Neural cell (in vitro differentiated cells): Measurements from ENCODE around the gene WRAP73. TPM values are rescaled to one million over a fixed set of nuclear protein-coding genes. Genes with fewer than 3 reads are reported as not detected.

Source experiments
- H2AFZ ChIP-seq: fragments of 200-600, 300-800 bp; sonication (generic), shearing (Covaris generic); 2 replicates; pipeline ENCODE4 v1.6.0; 2014; ENCODE audit warnings: low read depth, mild to moderate bottlenecking, antibody characterized with exemption, low read length, moderate library complexity
- H3F3A ChIP-seq: fragments of 200-600 bp; shearing (Covaris generic); 2 replicates; pipeline ENCODE4 v1.6.1; 2016; ENCODE audit warnings: mild to moderate bottlenecking, moderate library complexity, mixed read lengths, antibody characterized with exemption, low read length; ENCODE audit not compliant: insufficient read depth, poor library complexity, severe bottlenecking
- H3K27ac ChIP-seq: fragments of 200-600, 300-800 bp; sonication (generic), shearing (Covaris generic); 2 replicates; pipeline ENCODE4 v1.5.1; 2014; ENCODE audit warnings: mild to moderate bottlenecking, low read length, moderate library complexity
- H3K27me3 ChIP-seq: fragments of 300-800, 200-600 bp; sonication (generic), shearing (Covaris generic); 2 replicates; pipeline ENCODE4 v1.6.0; 2014; ENCODE audit warnings: mild to moderate bottlenecking, low read depth, low read length, moderate library complexity; ENCODE audit not compliant: insufficient read depth
- H3K36me3 ChIP-seq: fragments of 300-800, 200-600 bp; sonication (generic), shearing (Covaris generic); 2 replicates; pipeline ENCODE4 v1.5.1; 2014; ENCODE audit warnings: mild to moderate bottlenecking, antibody characterized with exemption, low read length, moderate library complexity; ENCODE audit not compliant: insufficient read depth
- H3K4me2 ChIP-seq: fragments of 300-800, 200-600 bp; sonication (generic), shearing (Covaris generic); 2 replicates; pipeline ENCODE4 v1.6.0; 2014; ENCODE audit warnings: mild to moderate bottlenecking, low read length
- H3K4me3 ChIP-seq: fragments of 300-800, 200-600 bp; sonication (generic), shearing (Covaris generic); 2 replicates; pipeline ENCODE4 v1.5.1; 2014; ENCODE audit warnings: mild to moderate bottlenecking, low read length, moderate library complexity
- H3K79me2 ChIP-seq: fragments of 200-600 bp; shearing (Covaris generic); replicated peaks from 2 replicates; pipeline ENCODE4 v1.6.0; 2014; ENCODE audit warnings: mild to moderate bottlenecking, low read length, moderate library complexity; ENCODE audit not compliant: insufficient read depth
- H3K9ac ChIP-seq: fragments of 300-800, 200-600 bp; sonication (generic), shearing (Covaris generic); 2 replicates; pipeline ENCODE4 v1.6.1; 2016; ENCODE audit warnings: mild to moderate bottlenecking, low read length, mixed read lengths
- H3K9me2 ChIP-seq: fragments of 200-600 bp; shearing (Covaris generic); 2 replicates; pipeline ENCODE4 v1.6.1; 2016; ENCODE audit warnings: mild to moderate bottlenecking, low read length, mixed read lengths; ENCODE audit not compliant: insufficient read depth
- H3K9me3 ChIP-seq: fragments of 200-600, 300-800 bp; sonication (generic), shearing (Covaris generic); 2 replicates; pipeline ENCODE4 v1.6.1; 2016; ENCODE audit warnings: mild to moderate bottlenecking, mixed run types, low read length, moderate library complexity, mixed read lengths
- H4K20me1 ChIP-seq: fragments of 200-600 bp; shearing (Covaris generic); 2 replicates; pipeline ENCODE4 v1.6.1; 2016; ENCODE audit warnings: mild to moderate bottlenecking, mixed run types; ENCODE audit not compliant: insufficient read depth
- CTCF ChIP-seq: fragments of 450-650 bp; IDR thresholded peaks from 2 replicates; pipeline ENCODE4 v1.5.1; 2014; ENCODE audit warnings: antibody characterized with exemption, mild to moderate bottlenecking, moderate library complexity; ENCODE audit not compliant: poor library complexity, severe bottlenecking
- EP300 ChIP-seq: fragments of 450-650 bp; conservative IDR thresholded peaks from 2 replicates; pipeline ENCODE4 v1.6.1; 2014; ENCODE audit warnings: antibody characterized with exemption, mild to moderate bottlenecking, moderate library complexity; ENCODE audit not compliant: poor library complexity, severe bottlenecking
- EZH2 ChIP-seq: fragments of 200-600, 300-800 bp; shearing (Covaris generic), sonication (generic); IDR thresholded peaks from 2 replicates; pipeline ENCODE4 v1.6.1; 2014; ENCODE audit warnings: antibody characterized with exemption, low read length, borderline replicate concordance, mild to moderate bottlenecking; ENCODE audit not compliant: insufficient read depth, poor library complexity, severe bottlenecking
- MXI1 ChIP-seq: fragments of 450-650 bp; conservative IDR thresholded peaks from 2 replicates; pipeline ENCODE4 v1.6.1; 2014; ENCODE audit warnings: antibody characterized with exemption, mild to moderate bottlenecking; ENCODE audit not compliant: poor library complexity, severe bottlenecking
- POLR2AphosphoS5 ChIP-seq: IDR thresholded peaks from 2 replicates; pipeline ENCODE4 v1.6.1; 2012
- RAD21 ChIP-seq: fragments of 450-650 bp; conservative IDR thresholded peaks from 2 replicates; pipeline ENCODE4 v1.6.1; 2014; ENCODE audit warnings: antibody characterized with exemption, mild to moderate bottlenecking, moderate library complexity
- REST ChIP-seq: IDR thresholded peaks from 2 replicates; pipeline ENCODE4 v1.6.1; 2012; ENCODE audit warnings: borderline replicate concordance
- SMC3 ChIP-seq: fragments of 450-650 bp; conservative IDR thresholded peaks from 2 replicates; pipeline ENCODE4 v1.6.1; 2014; ENCODE audit warnings: antibody characterized with exemption, mild to moderate bottlenecking, moderate library complexity; ENCODE audit not compliant: poor library complexity
- TAF1 ChIP-seq: IDR thresholded peaks from 2 replicates; pipeline ENCODE4 v1.6.1; 2012; ENCODE audit warnings: low read depth
- polyA plus RNA-seq: library from polyadenylated mRNA; depleted of rRNA; stranded (reverse); fragments of >200 nt; gene quantifications from 2 replicates; pipeline ENCODE4 v1.2.3, GENCODE V29; 2014

The WRAP73 gene
- polyA plus RNA-seq, 1 donor from 2014 or later, result 32.9 TPM

- peaks cover 5% of the 10 kb centered on the region for H4K20me1 ChIP-seq
- no peak overlapping the region for H3K27ac ChIP-seq
- H3K4me2 ChIP-seq, result no peak overlapping the region
- H3K27me3 ChIP-seq, result no peaks in the 10 kb centered on the region
- no peak overlapping the region for H3K9ac ChIP-seq
- H2AFZ ChIP-seq, result no peak overlapping the region
- H3F3A ChIP-seq, result no peaks in the 10 kb centered on the region
- TF ChIP-seq SMC3, result no peak
- no peak for TF ChIP-seq POLR2AphosphoS5
- TF ChIP-seq EP300, result no peak
- TF ChIP-seq TAF1, result no peak
- TF ChIP-seq REST, result no peak
- no peak for TF ChIP-seq EZH2
- TF ChIP-seq RAD21, result no peak
- no peak for TF ChIP-seq CTCF
- no peak for TF ChIP-seq MXI1
- H3K4me3 ChIP-seq, result no peak overlapping the region
- no peaks in the 10 kb centered on the region for H3K9me3 ChIP-seq
- H3K36me3 ChIP-seq, result no peaks in the 10 kb centered on the region
- peaks cover 10% of the 10 kb centered on the region for H3K79me2 ChIP-seq
- no peaks in the 10 kb centered on the region for H3K9me2 ChIP-seq
These were observed 22.2 kb downstream of the WRAP73 start for GRCh38 chr1:3627515-3628253.

- H3K9me2 ChIP-seq, result no peaks in the 10 kb centered on the region
- peaks cover 5% of the 10 kb centered on the region for H4K20me1 ChIP-seq
- peak overlapping the region; percentile 73 for H3K4me2 ChIP-seq
- TF ChIP-seq POLR2AphosphoS5 (no peak), MXI1 (no peak), REST (no peak), TAF1 (no peak), EP300 (no peak), RAD21 (no peak), EZH2 (no peak), CTCF (no peak), SMC3 (no peak)
- H3K9me3 ChIP-seq, result no peaks in the 10 kb centered on the region
- H3K27me3 ChIP-seq, result no peaks in the 10 kb centered on the region
- H2AFZ ChIP-seq, result no peak overlapping the region
- H3K79me2 ChIP-seq, result peaks cover 10% of the 10 kb centered on the region
- peak overlapping the region; percentile 100 for H3K4me3 ChIP-seq
- H3K27ac ChIP-seq, result no peak overlapping the region
- no peaks in the 10 kb centered on the region for H3F3A ChIP-seq
- peak overlapping the region; percentile 65 for H3K9ac ChIP-seq
- no peaks in the 10 kb centered on the region for H3K36me3 ChIP-seq
These were observed 23.9 kb downstream of the WRAP73 start for GRCh38 chr1:3626025-3626424.
